AG04450 (cell line): Measurements from ENCODE around the gene UAP1. TPM values are rescaled to one million over a fixed set of nuclear protein-coding genes. Genes with fewer than 3 reads are reported as not detected.
"Not testable (repeated sequence)": the region's sequence is repeated elsewhere in the genome, so short reads cannot be mapped to it uniquely, and the experiment has no call there.

Experiments
- CTCF ChIA-PET: fragments of 300-600, 350-600 bp; formaldehyde crosslinking; extraction: SDS; loops from one replicate; lab custom pipeline; 2022; ENCODE audit warnings: antibody characterized with exemption, inconsistent platforms; lab: Charles Lee
- POLR2A ChIA-PET: fragments of 350-600 bp; formaldehyde crosslinking; extraction: SDS; loops from one replicate; lab custom pipeline; 2021; ENCODE audit warnings: antibody characterized with exemption, inconsistent platforms; lab: Yijun Ruan, JAX
- DNase-seq: peaks from one replicate; pipeline ENCODE4 v3.0.0-alpha.2; 2011; ENCODE audit warnings: low read depth, low spot score
- H3K27ac ChIP-seq: one replicate; pipeline ENCODE4 v1.5.1; 2012; ENCODE audit warnings: low read depth, low read length, control low read depth
- H3K27me3 ChIP-seq: one replicate; pipeline ENCODE4 v1.6.0; 2012; ENCODE audit warnings: low read length; ENCODE audit not compliant: control insufficient read depth, insufficient read depth
- H3K4me3 ChIP-seq: 2 replicates; pipeline ENCODE4 v1.5.1; 2011; ENCODE audit warnings: mild to moderate bottlenecking, low read depth, low read length, control low read depth
- H3K9me3 ChIP-seq: 2 replicates; pipeline ENCODE4 v1.5.1; 2012; ENCODE audit warnings: low read length; ENCODE audit not compliant: control insufficient read depth, insufficient read depth
- polyA plus RNA-seq: library from polyadenylated mRNA; depleted of rRNA; stranded (reverse); fragments of >200 nt; gene quantifications from 2 replicates; pipeline ENCODE4 v1.2.3, GENCODE V29; 2011
- TF ChIP-seq, protein P1 (sequence below): IDR thresholded peaks from 2 replicates; pipeline ENCODE4 v1.5.1; 2011; ENCODE audit warnings: low read depth, low read length, control low read depth, inconsistent platforms

Gene UAP1
- polyA plus RNA-seq, 1 experiment = 85.7 TPM

DNA sequence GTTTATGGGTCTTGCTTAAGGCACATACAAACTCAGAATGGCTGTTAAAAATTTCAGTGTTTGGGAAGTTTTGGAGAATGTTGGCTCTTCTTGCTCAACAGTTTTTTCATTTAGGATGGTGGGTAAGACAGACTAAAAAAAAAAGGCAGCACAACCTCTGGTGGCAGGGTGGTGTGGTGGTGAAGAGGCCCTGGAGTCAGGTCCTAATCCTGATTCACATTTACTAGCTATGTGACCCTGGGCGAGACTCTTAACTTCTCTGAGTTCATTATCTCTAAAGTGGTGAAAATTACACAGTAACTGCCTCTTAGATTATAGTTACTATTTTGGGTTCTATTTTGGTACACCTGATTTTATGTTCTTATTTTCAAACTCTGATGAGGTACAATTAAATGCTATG lies 11.6 kb downstream of the UAP1 start:
- Histone ChIP-seq H3K4me3 (no peak overlapping the region), H3K9me3 (no peaks in the 10 kb centered on the region), H3K27ac (no peak overlapping the region), H3K27me3 (no peaks in the 10 kb centered on the region)
- POLR2A ChIA-PET = no interaction called here
- no peak for DNase-seq
- TF ChIP-seq, protein P1, sequence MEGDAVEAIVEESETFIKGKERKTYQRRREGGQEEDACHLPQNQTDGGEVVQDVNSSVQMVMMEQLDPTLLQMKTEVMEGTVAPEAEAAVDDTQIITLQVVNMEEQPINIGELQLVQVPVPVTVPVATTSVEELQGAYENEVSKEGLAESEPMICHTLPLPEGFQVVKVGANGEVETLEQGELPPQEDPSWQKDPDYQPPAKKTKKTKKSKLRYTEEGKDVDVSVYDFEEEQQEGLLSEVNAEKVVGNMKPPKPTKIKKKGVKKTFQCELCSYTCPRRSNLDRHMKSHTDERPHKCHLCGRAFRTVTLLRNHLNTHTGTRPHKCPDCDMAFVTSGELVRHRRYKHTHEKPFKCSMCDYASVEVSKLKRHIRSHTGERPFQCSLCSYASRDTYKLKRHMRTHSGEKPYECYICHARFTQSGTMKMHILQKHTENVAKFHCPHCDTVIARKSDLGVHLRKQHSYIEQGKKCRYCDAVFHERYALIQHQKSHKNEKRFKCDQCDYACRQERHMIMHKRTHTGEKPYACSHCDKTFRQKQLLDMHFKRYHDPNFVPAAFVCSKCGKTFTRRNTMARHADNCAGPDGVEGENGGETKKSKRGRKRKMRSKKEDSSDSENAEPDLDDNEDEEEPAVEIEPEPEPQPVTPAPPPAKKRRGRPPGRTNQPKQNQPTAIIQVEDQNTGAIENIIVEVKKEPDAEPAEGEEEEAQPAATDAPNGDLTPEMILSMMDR = no peak
- CTCF ChIA-PET = interaction anchor here (0.9 to 3.5 kb wide), 3 partner anchors 11 to 227 kb away, joined by 3 to 12 read pairs (median 3); no protein-coding TSS in a partner anchor

- ChIA-PET POLR2A (interaction anchor here (0.9 kb wide), 1 partner anchor 17 kb away, joined by 3 read pairs; the partner anchor contains the start of gene UAP1), CTCF (interaction anchor here (0.6 to 1.4 kb wide), 3 partner anchors 10 to 186 kb away, joined by 3 to 5 read pairs (median 4); no protein-coding TSS in a partner anchor)
- TF ChIP-seq, protein P1 = no peak
- no peaks in the 10 kb centered on the region for H3K9me3 ChIP-seq
- no peaks in the 10 kb centered on the region for H3K27me3 ChIP-seq
- no peak for DNase-seq
- H3K27ac ChIP-seq = no peak overlapping the region
- no peak overlapping the region for H3K4me3 ChIP-seq
These were observed 16.7 kb downstream of the UAP1 start for GRCh38 chr1:162578071-162578700.

DNA sequence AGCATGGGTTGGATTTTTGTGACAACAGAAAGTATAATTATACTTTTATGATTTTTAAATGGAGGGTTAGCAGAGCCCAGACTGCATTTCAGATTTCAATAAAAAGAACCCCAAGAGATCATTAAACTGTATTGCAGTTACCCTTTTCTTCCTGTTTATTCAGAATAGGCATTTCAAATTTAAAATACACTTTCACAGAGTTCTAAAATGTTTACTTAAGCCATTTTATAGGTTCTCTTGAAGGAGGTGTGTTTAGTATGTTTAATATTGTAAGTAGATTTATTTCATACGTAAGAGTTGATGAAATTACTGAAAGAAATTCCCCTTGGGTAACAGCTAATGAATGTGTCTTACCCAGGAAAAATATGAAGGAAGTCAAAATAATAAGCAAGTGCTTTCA lies 17.4 kb downstream of the UAP1 start:
- ChIA-PET CTCF (interaction anchor here (0.9 to 1.4 kb wide), 2 partner anchors 9 to 35 kb away, joined by 3 to 5 read pairs; no protein-coding TSS in a partner anchor), POLR2A (no interaction called here)
- no peak overlapping the region for H3K27ac ChIP-seq
- no peaks in the 10 kb centered on the region for H3K9me3 ChIP-seq
- no peaks in the 10 kb centered on the region for H3K27me3 ChIP-seq
- no peak overlapping the region for H3K4me3 ChIP-seq
- TF ChIP-seq, protein P1 = no peak
- DNase-seq = no peak

DNA sequence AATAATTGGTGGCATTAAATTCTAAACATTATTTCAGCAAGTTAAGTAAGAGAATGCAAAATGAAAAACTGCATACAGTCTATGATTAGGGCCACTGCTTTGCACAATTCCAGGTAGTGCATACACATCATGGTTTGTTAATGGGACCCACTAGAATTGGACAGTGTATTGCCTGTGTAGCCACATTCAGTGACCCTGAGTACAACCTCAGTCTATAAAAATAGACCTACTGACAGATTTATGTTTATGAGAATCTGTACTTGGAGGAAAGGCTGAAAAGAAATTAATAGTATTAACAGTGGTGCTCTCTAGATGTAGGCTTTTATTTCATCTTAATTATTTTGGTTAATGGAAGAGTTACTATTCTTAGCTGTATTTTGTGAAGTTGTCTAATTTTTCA lies 18.8 kb downstream of the UAP1 start:
- TF ChIP-seq, protein P1 = no peak
- CTCF ChIA-PET = interaction anchor here (1.0 kb wide), 1 partner anchor 219 kb away, joined by 3 read pairs; no protein-coding TSS in a partner anchor
- no peak overlapping the region for H3K27ac ChIP-seq
- no peak for DNase-seq
- no peaks in the 10 kb centered on the region for H3K9me3 ChIP-seq
- no peak overlapping the region for H3K4me3 ChIP-seq
- POLR2A ChIA-PET = no interaction called here
- H3K27me3 ChIP-seq = no peaks in the 10 kb centered on the region

- H3K27ac ChIP-seq = not testable (repeated sequence)
- CTCF ChIA-PET = interaction anchor here (0.6 kb wide), 1 partner anchor 22 kb away, joined by 3 read pairs; no protein-coding TSS in a partner anchor
These were observed 21.4 kb downstream of the UAP1 start for GRCh38 chr1:162582901-162583300.

DNA sequence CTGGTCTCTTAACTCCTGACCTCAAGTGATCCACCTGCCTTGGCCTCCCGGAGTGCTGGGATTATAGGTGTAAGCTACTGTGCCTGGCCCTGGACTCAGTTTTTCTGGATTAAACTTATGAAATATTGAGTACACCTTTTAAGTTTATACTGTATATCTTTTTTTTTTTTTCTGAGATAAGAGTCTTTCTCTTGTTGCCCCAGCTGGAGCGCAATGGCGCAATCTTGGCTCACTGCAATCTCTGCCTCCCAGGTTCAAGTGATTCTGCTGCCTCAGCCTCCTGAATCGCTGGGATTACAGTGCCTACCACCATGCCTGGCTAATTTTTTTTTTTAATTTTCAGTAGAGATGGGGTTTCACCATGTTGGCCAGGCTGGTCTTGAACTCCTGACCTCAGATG lies 23.6 kb downstream of the UAP1 start:
- H3K27me3 ChIP-seq, H3K9me3 ChIP-seq, DNase-seq, H3K27ac ChIP-seq, H3K4me3 ChIP-seq, POLR2A ChIA-PET: not testable (repeated sequence)
- CTCF ChIA-PET = interaction anchor here (0.8 kb wide), 1 partner anchor 29 kb away, joined by 3 read pairs; no protein-coding TSS in a partner anchor

More at GRCh38 chr1:162582901-162583300, 21.4 kb downstream of the UAP1 start:
- not testable (repeated sequence) for DNase-seq, H3K4me3 ChIP-seq, H3K27me3 ChIP-seq, H3K9me3 ChIP-seq
- POLR2A ChIA-PET = interaction anchor here (0.7 kb wide), 1 partner anchor 8 kb away, joined by 4 read pairs; no protein-coding TSS in a partner anchor
